K562 treated with DMSO at 1 percent for 12 hours (cell line): ENCODE data around the gene FOXD4L1. TPM values are rescaled to one million over a fixed set of nuclear protein-coding genes. Genes with fewer than 3 reads are reported as not detected.

Experiments used
- total RNA-seq: library from RNA; unstranded; fragments of 300-600 nt; gene quantifications from 2 replicates; pipeline ENCODE4 v1.2.3, GENCODE V29; 2022; ENCODE audit not compliant: insufficient read depth

The FOXD4L1 gene
- 0.33 and 0.81 TPM in 2 replicates for total RNA-seq

DNA sequence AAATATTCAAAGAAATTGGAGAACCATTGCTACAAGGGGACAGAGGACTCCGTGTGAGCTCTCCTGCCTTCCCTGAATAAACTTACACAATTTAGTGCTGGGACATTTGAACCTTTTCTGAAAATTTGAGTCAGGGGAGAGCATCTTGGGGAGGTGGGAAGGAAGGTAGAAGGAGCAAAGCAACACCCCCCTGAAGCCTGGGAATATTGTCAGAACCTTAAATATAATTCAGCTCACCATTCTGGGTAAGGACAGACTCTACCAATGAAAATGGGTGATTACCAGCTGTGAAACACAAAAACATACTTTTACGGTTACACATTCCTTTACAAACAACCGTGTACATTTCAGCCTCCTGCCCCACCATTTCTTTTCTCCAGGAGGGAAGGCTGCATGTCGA is at the start of gene FOXD4L1:
Gene FOXD4L1, plus strand, starts transcription at position 301 of the 400 bp plus-strand sequence. CDS start 592 bp downstream, outside the sequence.

Other genes starting within 250 kb of the FOXD4L1 start
- 1.6 and 2.9 TPM in 2 replicates for gene PAX8, start 219.7 kb upstream of the FOXD4L1 start, total RNA-seq
- gene ZNG1B, start 61.0 kb upstream of the FOXD4L1 start, total RNA-seq = 13.0 and 15.5 TPM in 2 replicates
- 0.91 and 8.8 TPM in 2 replicates for gene RABL2A, start 128.6 kb downstream of the FOXD4L1 start, total RNA-seq